GM21825 (cell line): Measurements from ENCODE around the gene TAX1BP3.

Experiments
- ATAC-seq: cut with Tn5 transposase; IDR thresholded peaks from one replicate; pipeline ENCODE4 v1.9.1; 2021; ENCODE audit warnings: mild to moderate bottlenecking, moderate library complexity; ENCODE audit not compliant: unreplicated experiment

TAX1BP3 gene

DNA sequence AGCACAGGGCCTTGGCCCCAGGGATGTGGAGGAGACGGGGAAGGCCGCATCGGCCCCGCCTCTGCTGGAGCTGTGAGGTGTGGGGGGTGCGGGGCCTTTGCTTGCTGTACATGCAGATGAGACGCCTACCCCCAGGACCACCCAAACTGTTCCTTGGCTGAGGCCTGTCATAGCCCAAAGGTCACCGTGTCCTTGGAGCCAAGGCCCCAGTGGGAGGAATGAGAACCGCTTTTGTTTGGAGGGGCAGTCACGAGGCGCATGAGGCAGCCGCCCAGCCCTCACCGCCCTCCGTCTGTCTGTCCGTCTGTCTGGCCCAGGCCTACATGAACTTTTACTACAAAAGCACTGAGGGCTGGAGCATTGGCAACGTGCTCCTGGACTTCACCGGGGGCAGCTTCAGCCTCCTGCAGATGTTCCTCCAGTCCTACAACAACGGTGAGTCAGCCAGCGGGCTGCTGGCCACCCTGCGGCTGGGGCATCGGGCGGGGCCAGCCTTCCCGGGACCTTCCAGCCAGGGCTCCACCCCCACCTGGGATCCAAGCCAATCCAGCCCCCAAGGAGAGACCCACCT is 8.8 kb downstream of the TAX1BP3 start:
- ATAC-seq: no peak

DNA sequence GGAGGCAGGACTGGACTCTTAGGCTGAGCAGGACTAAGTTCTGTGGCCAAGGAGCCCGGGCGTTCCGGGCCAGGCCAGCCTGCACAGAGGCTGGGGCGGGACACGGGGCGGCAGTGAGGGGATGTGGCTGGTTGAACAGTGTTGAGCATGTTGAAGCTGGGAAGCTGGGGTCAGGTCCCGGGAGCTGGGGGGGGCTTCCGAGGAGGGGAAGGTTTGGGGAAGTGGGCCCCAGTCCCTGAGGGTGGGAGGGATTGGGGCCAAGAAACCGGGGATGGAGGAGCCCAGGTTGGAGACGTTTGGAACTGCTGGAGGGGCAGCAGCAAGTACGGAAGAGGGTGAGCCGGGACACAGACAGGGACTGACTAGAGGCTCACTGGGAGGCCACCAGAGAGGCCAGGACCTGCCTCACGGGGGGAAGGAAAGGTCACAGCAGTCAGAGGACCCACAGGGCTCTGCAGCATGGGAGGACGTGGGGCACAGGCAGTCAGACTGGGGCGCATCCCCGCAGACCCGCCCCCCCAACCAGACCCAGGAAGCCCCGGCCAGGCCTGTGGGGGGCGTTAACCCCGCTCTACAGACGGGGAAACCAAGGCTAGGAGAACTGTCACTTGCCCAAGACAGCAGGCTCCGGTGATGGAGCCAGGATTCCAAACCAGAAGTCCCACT is 9.5 kb downstream of the TAX1BP3 start:
- no peak for ATAC-seq

DNA sequence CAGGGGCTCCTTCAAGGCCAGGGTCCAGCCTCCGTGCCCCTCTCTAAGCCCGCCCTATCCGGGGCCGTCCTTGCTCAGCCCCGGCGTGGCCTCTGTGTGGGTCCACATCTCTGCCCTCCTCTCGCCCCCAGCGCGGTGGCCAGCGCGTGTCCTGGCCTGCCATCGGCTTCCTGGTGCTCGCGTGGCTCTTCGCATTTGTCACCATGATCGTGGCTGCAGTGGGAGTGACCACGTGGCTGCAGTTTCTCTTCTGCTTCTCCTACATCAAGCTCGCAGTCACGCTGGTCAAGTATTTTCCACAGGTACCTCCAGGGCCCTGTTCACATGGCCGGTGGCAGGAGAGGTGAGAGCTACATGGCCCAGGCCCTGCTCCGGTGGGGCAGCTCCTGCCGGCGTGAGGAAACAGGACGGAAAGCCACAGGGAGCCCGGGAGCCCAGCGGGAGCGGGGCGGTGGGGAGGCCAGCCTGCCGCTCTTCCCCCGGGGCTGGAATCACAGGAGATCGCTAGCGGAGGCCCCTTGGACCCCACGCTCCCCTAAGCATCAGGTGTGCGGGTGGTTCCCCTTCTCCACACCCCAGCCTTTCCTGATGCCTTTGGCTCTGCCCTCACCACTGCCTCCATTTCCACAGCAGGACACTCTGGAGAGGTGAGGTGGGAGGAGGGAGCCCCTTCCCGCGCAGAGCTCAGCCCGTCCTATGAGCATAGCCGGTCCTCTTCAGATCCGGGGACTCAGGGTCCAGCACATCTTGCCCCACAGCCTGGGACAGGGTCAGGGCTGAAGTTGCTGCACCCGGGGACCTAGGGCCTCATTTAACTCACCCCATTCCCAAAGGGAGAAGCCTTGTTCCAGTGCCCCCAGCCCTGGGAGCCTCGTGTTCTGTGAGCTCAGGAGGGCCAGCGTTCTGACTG is 10.2 kb downstream of the TAX1BP3 start:
- no peak for ATAC-seq

DNA sequence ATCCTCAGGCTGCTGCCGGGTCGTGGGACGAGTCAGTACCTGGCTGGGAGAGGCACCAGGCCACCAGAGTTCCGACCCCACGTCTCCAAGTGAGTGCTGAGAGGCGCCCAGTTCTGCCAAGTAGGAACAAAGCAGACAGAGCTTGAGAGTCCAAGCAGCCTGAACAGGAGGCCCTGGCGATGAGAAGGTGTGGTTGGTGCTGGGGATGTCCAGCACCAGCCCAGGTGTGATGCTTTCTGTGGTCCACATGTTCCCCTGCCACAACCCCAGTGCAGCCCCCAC is 10.8 kb downstream of the TAX1BP3 start:
- no peak for ATAC-seq

DNA sequence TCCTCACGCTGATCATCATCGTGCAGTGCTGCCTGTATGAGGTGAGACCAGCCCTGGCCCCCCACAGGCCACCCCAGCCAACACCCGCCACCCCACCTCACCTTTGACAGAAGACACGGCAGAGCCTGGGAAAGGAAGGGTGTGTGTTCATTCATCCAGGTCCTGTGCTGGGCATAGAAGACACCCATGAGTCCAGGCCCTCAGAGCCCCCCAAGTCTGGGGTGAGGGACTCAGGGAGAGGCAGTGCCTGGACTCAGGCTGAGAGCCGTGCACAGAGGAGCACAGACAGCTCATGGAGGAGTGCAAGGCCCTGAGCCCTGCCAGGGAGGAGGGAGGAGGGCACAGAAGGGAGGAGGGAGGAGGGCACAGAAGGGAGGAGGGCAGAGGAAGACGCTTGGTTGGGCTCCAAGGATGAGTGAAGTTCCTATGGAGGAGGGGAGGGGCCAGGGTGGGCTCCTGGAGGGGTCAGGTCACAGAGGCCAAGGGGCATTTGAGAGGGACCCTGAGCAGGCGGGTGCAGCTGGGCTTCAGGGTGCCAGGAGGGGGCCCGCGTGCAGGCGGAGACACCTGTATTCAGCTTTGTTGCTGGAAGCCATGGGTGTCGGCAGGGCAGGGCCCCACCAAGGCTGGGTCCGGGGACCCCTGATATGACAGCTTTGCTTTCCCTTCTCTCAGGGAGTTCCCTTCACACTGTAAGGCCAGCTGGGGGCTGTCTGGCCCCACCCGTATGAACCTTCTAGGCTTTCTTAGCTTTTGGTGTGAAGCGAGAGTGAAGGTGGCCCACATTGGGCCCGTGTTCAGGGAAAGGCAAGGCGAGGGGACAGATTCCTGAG is 11.4 kb downstream of the TAX1BP3 start:
- no peak for ATAC-seq

DNA sequence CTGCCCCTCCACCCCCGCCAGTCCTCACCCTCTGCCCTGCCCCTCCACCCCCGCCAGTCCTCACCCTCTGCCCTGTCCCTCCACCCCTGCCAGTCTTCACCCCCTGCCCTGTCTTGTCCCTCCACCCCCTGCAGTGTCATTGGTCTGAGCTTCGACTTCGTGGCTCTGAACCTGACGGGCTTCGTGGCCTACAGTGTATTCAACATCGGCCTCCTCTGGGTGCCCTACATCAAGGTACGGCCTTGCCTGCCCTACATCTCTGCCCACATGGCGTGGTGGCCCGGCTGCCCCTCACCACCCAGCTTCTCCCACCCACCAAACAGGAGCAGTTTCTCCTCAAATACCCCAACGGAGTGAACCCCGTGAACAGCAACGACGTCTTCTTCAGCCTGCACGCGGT is 12.0 kb downstream of the TAX1BP3 start:
- ATAC-seq: no peak

DNA sequence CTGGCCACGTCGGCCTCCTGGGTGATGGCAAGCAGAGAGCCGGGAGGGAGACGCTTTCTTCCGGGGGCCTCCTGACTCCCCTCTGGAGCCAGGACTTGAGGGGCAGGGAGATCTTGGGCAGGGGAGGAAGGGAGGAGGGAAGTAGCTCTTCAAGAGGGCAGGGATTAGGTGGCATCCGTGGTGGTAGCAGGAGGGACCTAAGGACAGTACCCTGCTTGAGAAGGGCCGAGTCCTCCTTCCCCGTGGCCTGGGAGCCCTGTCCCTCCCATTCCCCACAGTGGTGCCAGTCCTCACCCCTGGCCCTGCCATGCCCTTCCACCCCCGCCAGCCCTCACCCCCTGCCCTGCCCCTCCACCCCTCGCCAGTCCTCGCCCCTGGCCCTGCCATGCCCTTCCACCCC is 12.6 kb downstream of the TAX1BP3 start:
- ATAC-seq: no peak

DNA sequence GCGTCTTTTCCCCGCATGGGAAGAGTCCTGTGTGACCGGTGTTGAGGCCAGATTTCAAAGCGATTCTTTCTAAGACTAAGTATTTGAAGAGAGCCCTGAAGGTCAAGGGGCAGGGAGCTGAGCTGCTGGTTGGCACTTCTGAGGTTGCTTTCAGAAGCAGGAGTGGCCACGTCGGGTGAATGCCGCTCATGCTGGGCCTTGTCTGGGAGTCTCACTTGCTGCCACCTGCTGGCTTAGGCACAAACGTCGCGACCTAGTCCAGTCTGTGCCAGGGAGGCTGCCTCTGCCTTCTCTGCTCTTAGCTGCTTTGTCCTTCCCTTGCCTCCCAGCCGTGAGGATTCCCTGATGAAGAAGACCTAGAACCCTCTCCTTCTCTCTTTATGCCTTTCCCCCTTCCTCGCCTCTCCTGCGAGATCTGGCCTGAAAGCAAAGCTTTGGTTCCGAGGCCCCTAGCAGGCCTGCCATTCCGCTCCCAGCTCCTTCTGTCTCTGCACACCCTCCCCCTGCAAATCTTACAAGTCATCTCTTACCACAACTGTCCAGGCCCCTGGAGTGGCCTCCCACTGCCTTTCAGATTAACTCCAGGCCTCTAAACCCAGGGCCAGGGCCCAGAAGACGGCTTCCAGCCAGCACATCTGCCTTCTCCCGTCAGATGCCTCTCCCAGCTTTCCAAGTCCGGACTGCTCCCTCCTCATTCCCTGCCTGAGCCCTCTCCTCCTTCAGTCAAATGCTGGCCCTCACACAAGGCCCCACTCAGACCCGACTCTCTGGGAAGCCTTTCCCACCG is 20.4 kb downstream of the TAX1BP3 start:
- ATAC-seq: no peak

DNA sequence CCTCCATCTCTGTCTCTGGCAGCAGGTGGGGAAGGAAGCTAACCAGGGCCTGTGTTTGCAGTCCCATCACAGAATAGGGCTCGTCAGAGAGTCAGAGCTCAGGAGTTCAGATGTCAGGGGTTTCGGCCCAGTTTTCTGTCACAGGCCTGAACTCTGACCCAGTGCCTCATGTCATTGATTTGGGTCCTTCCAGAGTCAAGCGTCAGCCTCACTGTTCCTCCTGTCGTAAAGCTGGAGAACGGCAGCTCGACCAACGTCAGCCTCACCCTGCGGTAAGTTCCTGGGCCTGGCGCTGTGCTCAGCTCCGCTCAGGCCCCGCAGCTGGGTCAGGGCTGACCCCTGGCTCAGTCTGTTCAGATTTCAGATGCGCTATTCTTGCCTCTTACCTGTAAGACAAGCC is 21.1 kb downstream of the TAX1BP3 start:
- ATAC-seq: no peak

DNA sequence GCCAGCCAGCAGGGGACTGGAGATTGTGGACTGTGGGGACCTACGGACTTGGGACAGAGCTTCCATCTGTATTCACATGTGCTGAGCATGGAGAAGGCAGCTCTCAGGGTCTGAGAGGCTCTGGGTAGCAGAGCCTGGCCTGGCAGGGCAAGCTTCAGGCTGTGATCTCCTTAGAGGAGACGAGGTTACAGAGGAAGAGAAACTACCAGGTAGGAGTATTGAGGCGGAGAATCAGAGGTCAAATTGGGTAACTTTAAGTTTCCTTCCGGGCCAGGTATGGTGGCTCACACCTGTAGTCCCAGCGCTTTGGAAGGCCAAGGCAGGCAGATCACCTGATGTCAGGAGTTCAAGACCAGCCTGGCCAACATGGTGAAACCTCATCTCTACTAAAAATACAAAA is 23.1 kb downstream of the TAX1BP3 start:
- ATAC-seq: no peak

DNA sequence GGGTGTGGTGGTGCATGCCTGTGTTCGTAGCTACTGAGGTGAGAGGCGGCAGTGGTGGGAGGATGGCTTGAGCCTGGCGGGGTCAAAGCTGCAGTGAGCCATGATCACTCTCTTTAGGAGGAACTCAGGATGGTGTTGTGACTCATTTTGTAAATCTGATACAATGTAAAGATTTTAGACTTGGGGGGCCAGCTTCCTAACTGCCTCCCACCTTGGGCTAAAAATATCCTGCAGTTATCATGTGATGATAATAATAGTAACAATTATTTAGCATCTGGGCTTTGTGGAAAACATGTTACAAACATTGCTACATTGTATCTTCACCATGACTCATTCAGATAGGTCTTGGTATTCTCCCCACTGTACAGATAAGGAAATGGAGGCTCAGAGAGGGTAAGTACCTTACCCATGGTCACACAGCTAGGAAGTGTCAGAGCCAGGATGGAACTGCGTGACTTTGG is 24.5 kb downstream of the TAX1BP3 start:
- no peak for ATAC-seq

DNA sequence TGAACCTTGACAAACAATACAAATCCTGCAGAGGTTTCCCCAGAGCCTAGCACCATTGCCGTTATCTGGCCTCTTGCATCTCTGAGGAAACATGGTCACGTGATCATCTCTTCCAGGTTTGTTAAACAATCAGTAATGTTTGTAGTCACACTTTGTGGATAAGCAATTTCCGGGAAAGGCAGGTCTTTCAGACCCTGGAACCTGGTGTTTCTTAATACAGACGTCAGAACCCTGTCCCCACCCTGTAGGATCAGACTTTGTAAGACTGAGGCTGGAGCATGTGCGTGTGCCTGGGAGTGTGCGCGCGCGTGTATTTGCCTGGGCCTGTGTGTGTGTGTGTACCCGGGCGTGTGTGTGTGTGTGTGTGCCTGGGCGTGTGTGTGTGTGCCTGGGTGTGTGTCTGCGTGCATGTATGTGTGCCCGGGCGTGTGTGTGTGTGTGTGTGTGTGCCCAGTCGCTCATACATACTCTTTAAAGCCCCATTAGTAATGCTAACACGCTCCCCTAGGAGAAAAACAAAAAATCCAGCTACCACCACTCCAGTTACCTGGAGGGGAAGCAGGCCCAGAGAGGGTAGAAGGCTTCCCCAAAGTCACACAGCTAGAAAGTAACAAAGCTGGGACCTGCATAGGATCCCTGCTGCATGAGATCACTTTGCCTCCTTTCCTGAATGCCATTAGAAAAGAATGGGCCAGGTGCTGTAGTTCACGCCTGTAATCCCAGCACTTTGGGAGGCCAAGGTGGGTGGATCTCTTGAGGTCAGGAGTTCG is 26.5 kb downstream of the TAX1BP3 start:
- ATAC-seq: no peak

DNA sequence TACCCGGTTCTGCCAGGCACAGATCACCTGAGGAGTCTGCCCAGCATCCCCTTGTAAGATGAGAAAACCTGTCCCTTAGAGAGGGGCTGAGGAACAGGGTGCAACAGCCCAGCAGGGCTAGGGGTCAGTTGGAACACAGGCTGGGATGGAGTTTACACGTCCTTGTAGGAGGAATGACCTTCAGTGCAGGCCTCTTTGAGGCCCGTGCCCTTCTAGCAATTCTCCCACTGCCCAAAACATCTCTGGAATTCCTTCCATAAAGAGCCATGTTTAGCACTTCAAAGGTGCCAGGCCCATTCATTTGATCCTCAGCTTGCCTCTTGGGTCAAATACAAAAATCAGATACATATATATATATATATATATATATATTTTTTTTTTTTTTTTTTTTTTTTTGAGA is 27.4 kb downstream of the TAX1BP3 start:
- ATAC-seq: no peak

DNA sequence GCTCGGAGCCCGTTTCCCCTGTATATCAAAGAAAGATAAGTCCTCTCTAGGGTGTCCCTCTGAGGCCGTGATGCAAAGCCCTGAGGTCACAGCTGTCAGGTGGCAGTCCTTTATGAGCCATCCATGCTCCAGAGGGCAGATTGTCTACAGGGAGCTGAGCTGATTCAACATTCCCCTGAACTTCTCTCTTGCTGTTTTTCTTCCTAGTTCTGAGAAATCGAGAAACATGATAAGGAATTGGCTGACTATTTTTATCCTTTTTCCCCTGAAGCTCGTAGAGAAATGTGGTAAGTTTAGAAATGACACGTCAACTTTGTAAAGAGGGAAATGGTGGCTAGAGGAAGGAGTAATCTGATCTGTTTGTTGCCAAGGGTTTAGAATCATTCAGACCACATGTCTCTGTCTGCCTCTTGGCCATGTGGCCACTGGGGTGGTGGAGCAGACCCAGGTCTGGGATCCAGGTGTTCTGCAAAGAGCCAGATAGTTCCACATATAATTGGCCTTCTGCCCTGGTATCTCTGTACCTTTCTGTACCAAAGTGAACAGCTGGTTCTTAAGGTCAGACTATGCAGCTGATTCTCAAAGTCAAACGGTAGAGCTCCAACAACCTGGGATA is 28.3 kb downstream of the TAX1BP3 start:
- ATAC-seq: no peak

DNA sequence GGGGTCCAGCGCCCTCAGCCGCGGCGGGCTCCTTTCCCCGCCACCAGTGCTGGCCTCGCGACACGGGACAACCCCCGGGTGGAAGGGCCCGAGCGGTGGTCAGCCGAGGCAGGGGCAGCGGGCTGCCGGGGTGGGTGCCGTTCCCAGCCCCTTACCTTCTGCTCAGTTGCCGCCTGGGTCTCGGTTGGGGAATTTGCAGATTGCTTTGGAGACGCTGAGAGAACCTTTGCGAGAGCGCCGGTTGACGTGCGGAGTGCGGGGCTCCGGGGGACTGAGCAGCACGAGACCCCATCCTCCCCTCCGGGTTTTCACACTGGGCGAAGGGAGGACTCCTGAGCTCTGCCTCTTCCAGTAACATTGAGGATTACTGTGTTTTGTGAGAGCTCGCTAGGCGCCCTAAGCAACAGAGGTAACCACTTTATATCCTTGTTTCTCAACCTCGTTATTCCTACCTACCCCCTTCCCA is 31.4 kb downstream of the TAX1BP3 start:
- peak; percentile 6 for ATAC-seq

DNA sequence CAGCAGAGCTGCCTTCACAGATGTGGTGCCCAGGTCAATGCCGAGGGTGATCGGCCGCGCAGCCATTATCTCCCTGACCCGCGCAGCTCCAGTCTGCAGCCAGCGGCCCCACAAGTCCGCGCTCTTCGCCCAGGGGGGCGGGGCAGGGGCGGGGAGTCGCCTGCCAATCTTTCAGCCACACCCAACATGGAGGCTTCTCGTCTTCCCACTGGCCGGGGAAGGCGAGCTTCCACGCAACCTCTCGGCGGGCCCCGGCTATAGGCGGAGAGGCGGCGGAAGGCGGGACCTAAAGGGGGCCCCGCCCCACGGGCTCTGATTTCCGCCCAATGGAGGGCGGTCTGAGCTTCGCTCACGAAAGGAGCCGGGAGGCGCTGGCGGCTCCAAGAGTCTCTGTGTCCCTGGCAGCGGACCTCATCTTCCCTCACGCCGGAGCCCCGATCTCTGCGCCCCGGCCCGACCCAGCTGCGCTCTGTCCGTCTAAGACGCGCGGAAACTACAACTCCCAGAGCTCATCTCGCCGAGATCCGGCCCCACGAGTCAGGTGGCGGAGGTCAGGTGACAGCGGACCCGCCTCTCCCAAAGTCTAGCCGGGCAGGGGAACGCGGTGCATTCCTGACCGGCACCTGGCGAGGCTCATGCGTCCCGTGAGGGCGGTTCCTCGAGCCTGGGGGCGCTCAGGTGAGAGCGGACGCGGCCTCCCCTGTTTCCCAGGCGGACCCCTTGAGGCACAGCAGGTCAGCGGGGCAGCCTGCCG is 32.0 kb downstream of the TAX1BP3 start, which contains the start of the genes CTNS and SHPK:
Gene CTNS (plus strand): TSS at position 607 of the 754 bp plus-strand sequence. CDS start 3,447 bp downstream, outside the sequence.
Gene SHPK (minus strand): TSS at position 97 of the 754 bp plus-strand sequence. CDS start 31 bp downstream, at position 66.
- peak; percentile 93 for ATAC-seq

DNA sequence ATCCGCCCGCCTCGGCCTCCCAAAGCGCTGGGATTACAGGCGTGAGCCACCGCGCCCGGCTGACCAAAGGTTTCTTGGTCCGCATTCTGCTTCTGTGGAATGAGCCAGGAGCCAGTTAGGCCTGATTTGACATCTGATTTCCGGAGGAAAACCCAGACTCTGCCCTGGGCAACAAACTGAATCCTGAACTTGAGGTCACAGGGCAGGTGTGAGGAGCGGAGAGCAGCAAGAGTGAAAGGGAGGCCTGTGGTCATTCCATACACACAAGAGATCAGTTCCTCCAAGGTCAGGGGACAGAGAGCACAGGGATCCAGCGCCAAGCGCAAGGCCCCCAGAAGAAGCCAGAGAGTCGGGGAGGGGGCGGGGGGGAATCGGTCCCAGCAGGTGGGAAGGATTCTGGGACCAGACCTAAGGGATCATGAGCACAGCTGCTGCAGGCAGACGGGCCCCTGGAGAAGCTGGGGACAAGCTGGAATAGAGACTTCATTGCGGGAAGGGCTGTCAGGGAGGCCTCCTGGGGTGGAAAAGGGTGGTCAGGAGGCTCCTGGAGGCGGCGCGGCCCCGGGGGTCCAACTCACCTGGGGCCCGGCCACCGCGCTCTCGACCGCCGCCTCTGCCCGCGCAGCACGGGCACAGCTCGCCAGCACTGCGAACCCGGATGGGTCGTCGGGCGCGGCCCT is 32.8 kb downstream of the TAX1BP3 start:
- ATAC-seq: no peak

DNA sequence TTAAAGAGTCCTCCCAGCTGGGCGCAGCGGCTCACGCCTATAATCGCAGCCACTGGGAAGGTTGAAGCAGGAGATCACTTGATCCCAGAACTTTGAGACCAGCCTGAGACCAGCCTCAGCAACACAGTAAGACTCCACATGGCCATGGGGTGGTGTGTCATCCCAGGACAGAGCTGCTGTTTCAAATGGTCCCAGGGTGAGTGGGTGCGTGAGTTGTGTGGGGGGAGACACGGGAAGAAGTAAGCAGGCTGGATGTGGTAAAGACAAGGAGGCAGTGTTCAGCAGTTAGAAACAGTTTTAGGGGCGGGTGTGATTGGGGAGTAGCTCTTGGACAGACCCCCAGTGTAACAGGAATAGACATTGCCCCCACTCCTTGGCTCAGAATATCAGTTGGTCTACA is 36.1 kb downstream of the TAX1BP3 start:
- ATAC-seq: no peak
